Neural progenitor cell (in vitro differentiated cells): ENCODE measurements around the gene MYH3.

Source experiments
- CTCF ChIP-seq: fragments of 200-600 bp; sonication (generic); IDR thresholded peaks from 2 replicates; pipeline ENCODE4 v1.5.1; 2017; ENCODE audit warnings: antibody characterized with exemption, mild to moderate bottlenecking
- EZH2 ChIP-seq: fragments of 200-600 bp; sonication (generic); IDR thresholded peaks from 2 replicates; pipeline ENCODE4 v1.6.1; 2017; ENCODE audit warnings: antibody characterized with exemption, mild to moderate bottlenecking, moderate library complexity

DNA sequence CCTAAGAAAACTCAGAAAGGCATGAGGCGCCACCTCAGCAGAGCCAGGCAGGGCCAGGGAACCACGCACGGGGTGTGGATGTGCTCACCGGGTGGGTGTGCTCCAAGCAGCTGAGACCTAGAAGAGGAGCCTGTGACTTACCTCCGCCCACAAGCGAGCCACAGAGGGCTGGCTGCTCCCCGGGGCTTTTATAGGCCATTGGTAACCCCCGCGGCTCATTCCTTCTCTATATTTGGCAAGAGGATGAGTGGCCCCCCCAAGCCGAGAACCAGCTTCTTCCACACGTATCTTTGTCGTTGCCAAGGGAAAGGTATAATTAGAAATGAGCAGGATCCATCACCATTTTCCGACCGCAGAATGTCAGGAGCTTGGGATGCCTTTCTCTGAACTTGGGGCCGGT, at the start of gene MYH3:
- no peak for TF ChIP-seq EZH2
- TF ChIP-seq CTCF = no peak
